ENCODE data around the gene LMBR1.

DNA sequence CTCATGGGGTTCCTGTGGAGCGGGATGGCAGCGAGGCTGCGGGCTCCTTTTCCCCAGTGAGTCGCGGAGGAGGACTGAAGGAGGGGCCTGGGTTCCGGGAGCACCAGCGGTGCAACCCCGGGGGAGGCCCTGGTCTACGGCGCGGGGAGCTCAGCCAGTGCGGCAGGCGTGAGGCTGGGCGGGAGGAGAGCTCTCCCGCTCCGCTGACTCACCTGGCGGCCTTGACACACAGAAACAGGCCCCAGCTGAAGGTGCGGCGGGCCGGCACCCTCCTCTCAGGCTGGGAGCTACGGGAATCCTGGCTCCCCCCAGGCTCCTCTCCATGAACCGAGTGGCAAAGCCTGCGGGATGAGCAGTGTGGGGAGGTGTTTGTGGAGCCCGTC is 49.7 kb upstream of the LMBR1 start:
- TF ChIP-seq CEBPB (IDR thresholded peaks at IDR 0.05) (no peak), EP300 (IDR thresholded peaks at IDR 0.05; ENCODE audit: borderline replicate concordance) (no peak), TAF1 (IDR thresholded peaks at IDR 0.05; ENCODE audit: low read depth) (no peak)
- TF ChIP-seq, protein P1, sequence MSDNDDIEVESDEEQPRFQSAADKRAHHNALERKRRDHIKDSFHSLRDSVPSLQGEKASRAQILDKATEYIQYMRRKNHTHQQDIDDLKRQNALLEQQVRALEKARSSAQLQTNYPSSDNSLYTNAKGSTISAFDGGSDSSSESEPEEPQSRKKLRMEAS (IDR thresholded peaks at IDR 0.05) = no peak
